T-cell (primary cell): Measurements from ENCODE around the gene RAD9A. TPM values are rescaled to one million over a fixed set of nuclear protein-coding genes. Genes with fewer than 3 reads are reported as not detected.
"Not testable (repeated sequence)": the region's sequence is repeated elsewhere in the genome, so short reads cannot be mapped to it uniquely, and the experiment has no call there.

Experiments
- ATAC-seq, 4 experiments: fragments of 200-7000 bp in 3 of 4; fragments of 150-1000 bp in 1 of 4; cut with Tn5 transposase; replicated peaks in 1 of 4; 1 replicate in 3 of 4; 2 replicates in 1 of 4; pipeline ENCODE4 v1.10.0; 2021; ENCODE audit warnings: moderate library complexity in 3 of 4, mild to moderate bottlenecking in 2 of 4, moderate number of reproducible peaks in 1 of 4
- CTCF ChIA-PET, 2 donors: fragments of 300-600 bp; sonication (Branson Sonifier 250); formaldehyde crosslinking; loops; one replicate each; lab custom pipeline; 2022; ENCODE audit warnings: antibody characterized with exemption in 2 of 2; lab: Charles Lee
- POLR2A ChIA-PET, 2 donors: fragments of 300-600 bp; sonication (Branson Sonifier 250); formaldehyde crosslinking; loops; one replicate each; lab custom pipeline; 2022; ENCODE audit warnings: antibody characterized with exemption in 2 of 2; lab: Charles Lee
- DNase-seq, 35 experiments: peaks; one replicate each; pipeline versions ENCODE4 v3.0.0 to v3.0.0-alpha.2; 2013 to 2023
- H3K27ac ChIP-seq: one replicate; pipeline ENCODE4 v1.5.1; 2013; ENCODE audit warnings: low read length
- H3K27me3 ChIP-seq, 2 experiments: replicated peaks in 1 of 2; 1 replicate in 1 of 2; 2 replicates in 1 of 2; pipeline versions ENCODE4 v1.6.1 to v1.7.0; 2013; ENCODE audit warnings: low read length in 1 of 2, mixed read lengths in 1 of 2; ENCODE audit not compliant: control insufficient read depth in 2 of 2, insufficient read depth in 2 of 2; ENCODE audit errors: extremely low read depth in 1 of 2
- H3K36me3 ChIP-seq, 2 donors: 1 replicate in 1 of 2; 2 replicates in 1 of 2; pipeline versions ENCODE4 v1.6.1 to v1.7.0; 2013; ENCODE audit warnings: low read length in 1 of 2; ENCODE audit not compliant: control insufficient read depth in 2 of 2, insufficient read depth in 1 of 2; ENCODE audit errors: extremely low read depth in 1 of 2
- H3K4me1 ChIP-seq, 2 experiments: 1 replicate in 1 of 2; 2 replicates in 1 of 2; pipeline versions ENCODE4 v1.6.1 to v1.7.0; 2013; ENCODE audit warnings: low read length in 2 of 2, mixed read lengths in 1 of 2; ENCODE audit not compliant: insufficient read depth in 2 of 2, control insufficient read depth in 1 of 2; ENCODE audit errors: extremely low read depth in 1 of 2
- H3K4me3 ChIP-seq, 2 donors: 1 replicate in 1 of 2; 2 replicates in 1 of 2; pipeline versions ENCODE4 v1.5.1 to v1.7.0; 2013; ENCODE audit warnings: mild to moderate bottlenecking in 2 of 2, low read length in 1 of 2, moderate library complexity in 1 of 2; ENCODE audit not compliant: control insufficient read depth in 1 of 2; ENCODE audit errors: extremely low read depth in 1 of 2
- H3K9me3 ChIP-seq: 2 replicates; pipeline ENCODE4 v1.7.0; 2013
- H3K27ac Mint-ChIP-seq, 2 donors: one replicate each; pipeline ENCODE4 v1.8.0; 2020 to 2021; ENCODE audit warnings: mild to moderate bottlenecking in 2 of 2, mixed read lengths in 2 of 2
- H3K27me3 Mint-ChIP-seq, 2 donors: one replicate each; pipeline ENCODE4 v1.8.0; 2021 to 2022; ENCODE audit warnings: mixed read lengths in 2 of 2
- H3K36me3 Mint-ChIP-seq: one replicate; pipeline ENCODE4 v1.8.0; 2021; ENCODE audit warnings: mixed read lengths
- H3K4me1 Mint-ChIP-seq, 3 donors: one replicate each; pipeline ENCODE4 v1.8.0; 2020 to 2022; ENCODE audit warnings: mixed read lengths in 3 of 3, mild to moderate bottlenecking in 1 of 3
- H3K4me3 Mint-ChIP-seq, 3 donors: one replicate each; pipeline ENCODE4 v1.8.0; 2020 to 2022; ENCODE audit warnings: mild to moderate bottlenecking in 3 of 3, mixed read lengths in 3 of 3, moderate library complexity in 3 of 3
- H3K9me3 Mint-ChIP-seq, 3 donors: one replicate each; pipeline ENCODE4 v1.8.0; 2020 to 2022; ENCODE audit warnings: mixed read lengths in 3 of 3
- whole genome bisulfite sequencing: methylation state at CpG from one replicate; pipeline ENCODE4 v1.1.5; 2013; ENCODE audit warnings: missing lambda C conversion rate; ENCODE audit not compliant: insufficient coverage; 5-methylcytosine and 5-hydroxymethylcytosine counted together
- total RNA-seq, 35 experiments: library from RNA in 6 of 35; stranded (reverse) in 6 of 35; fragments of 120-200 nt in 1 of 35; gene quantifications; one replicate each; pipeline versions ENCODE4 v1.2.1 to v1.2.4 and lab custom pipeline; 2013 to 2026

The RAD9A gene
- total RNA-seq, 5 donors from 2014 or later (not counting 1 experiment from before 2014, with no cell fraction given), result 34.9 to 63.8 (median 56.2) TPM

DNA sequence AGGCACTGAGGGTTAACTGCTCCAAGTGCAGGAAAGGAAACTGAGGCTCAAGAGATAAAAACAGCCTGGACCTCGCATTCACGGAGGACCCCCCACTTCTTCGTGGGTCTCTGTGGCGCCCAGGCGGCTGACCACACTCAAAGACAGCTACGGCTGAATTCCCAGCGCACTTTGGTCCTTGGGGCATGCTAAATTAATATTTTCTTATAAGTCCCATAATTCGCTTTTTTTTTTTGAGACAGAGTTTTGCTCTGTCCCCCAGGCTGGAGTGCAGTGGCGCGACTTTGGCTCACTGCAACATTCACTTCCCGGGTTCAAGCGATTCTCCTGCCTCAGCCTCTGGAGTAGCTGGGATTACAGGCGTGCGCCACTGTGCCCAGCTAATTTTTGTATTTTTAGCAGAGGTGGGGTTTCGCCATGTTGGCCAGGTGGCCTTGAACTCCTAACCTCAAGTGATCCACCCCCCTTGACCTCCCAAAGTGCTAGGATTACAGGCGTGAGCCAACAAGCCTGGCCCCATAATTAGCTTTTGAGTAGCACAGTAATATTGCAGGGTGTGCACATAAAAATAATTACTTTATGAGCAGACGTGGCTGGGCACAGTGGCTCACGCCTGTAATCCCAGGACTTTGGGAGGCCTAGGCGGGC lies 10.5 kb downstream of the RAD9A start:
- CTCF ChIA-PET, result interaction anchor here in 1 of 2 donors (0.6 to 2.1 kb wide), 14 partner anchors 11 to 936 kb away, joined by 3 to 17 read pairs (median 8); partner anchors contain the start of genes AIP, POLD4, PTPRCAP and RAD9A
- H3K4me3 ChIP-seq, result peak overlapping the region; percentile 56 to 75
- not testable (repeated sequence) for ATAC-seq, DNase-seq, H3K9me3 Mint-ChIP-seq, H3K27me3 ChIP-seq, H3K9me3 ChIP-seq, H3K27me3 Mint-ChIP-seq
- POLR2A ChIA-PET, result interaction anchor here (0.6 to 1.7 kb wide), 6 partner anchors 11 to 1747 kb away, joined by 3 to 10 read pairs (median 4); partner anchors contain the start of gene PTPRCAP (in 1 of the 2)
- peak overlapping the region; percentile 74 for H3K27ac ChIP-seq
- peaks cover 16 to 54% of the 10 kb centered on the region in 2 donors for H3K36me3 ChIP-seq
- WGBS, result 22% methylated on average over 12 of the region's 19 CpGs
- Mint-ChIP-seq H3K4me3 (peak overlapping the region; percentile 74 to 97 (median 96)), H3K4me1 (peaks cover 63 to 76% (median 67%) of the 10 kb centered on the region in 3 donors), H3K27ac (peak overlapping the region; percentile 96), H3K36me3 (peaks cover 19% of the 10 kb centered on the region)
- H3K4me1 ChIP-seq, result peaks cover 26 to 88% of the 10 kb centered on the region in 2 experiments

DNA sequence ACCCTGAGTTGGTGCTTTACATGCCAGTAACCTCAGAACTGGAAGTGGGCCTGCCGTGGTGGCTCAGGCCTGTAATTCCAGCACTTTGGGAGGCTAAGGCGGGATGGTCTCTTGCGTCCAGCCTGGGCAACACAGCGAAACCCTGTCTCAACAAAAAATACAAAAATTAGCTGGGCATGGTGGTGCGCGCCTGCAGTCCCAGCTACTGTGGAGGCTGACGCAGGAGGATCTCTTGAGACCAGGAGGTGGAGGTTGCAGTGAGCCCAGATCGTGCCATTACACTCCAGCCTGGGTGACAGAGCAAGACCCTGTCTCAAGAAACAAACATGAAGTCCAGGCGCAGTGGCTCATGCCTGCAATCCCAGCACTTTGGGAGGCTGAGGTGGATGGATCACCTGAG lies 11.3 kb downstream of the RAD9A start:
- DNase-seq, H3K9me3 Mint-ChIP-seq, H3K27me3 Mint-ChIP-seq, H3K27me3 ChIP-seq, ATAC-seq, H3K9me3 ChIP-seq: not testable (repeated sequence)
- Mint-ChIP-seq H3K4me3 (peak overlapping the region; percentile 92 to 97 (median 96)), H3K27ac (peak overlapping the region; percentile 96), H3K36me3 (peaks cover 21% of the 10 kb centered on the region), H3K4me1 (peaks cover 63 to 76% (median 67%) of the 10 kb centered on the region in 3 donors)
- peak overlapping the region; percentile 98 to 100 for H3K4me3 ChIP-seq
- CTCF ChIA-PET, result interaction anchor here in 1 of 2 donors (0.6 kb wide), 1 partner anchor 19 kb away, joined by 5 read pairs; no protein-coding TSS in a partner anchor
- peaks cover 12 to 54% of the 10 kb centered on the region in 2 donors for H3K36me3 ChIP-seq
- POLR2A ChIA-PET, result interaction anchor here (0.6 to 1.7 kb wide), 4 partner anchors 11 to 115 kb away, joined by 3 to 10 read pairs (median 4); partner anchors contain the start of gene PTPRCAP (in 1 of the 2)
- WGBS, result 74% methylated on average over 6 of the region's 9 CpGs
- H3K4me1 ChIP-seq, result peaks cover 26 to 88% of the 10 kb centered on the region in 2 experiments
- H3K27ac ChIP-seq, result peak overlapping the region; percentile 74

DNA sequence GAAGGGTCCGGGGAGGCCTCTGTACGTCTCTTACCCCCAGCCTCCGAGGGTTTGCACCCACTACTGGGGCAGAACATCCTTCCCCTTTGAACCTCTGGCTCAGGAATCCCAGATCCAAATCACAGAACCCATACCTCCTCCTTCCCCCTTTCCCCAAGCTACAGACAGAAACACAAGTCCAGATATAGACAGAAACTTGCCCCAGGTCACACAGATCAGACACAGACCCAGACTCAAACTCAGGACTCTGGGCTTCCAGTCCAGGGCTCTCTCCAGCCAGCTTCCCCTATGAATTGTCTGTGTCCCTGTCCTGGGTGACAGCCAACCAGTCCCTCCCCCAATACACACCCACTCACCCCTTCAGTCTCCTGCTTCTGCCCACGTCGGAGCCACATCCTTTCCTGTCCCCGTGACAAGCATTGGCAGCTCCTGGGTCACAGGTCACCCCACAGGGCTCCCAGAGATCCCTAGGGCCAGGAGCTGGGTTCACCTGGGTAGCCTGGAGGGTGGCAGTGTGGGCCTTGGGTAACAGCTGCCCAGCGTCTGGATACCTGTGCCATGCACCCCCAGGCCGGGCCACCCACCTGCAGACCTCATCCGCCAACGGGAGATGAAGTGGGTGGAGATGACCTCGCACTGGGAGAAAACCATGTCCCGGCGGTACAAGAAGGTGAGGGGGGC lies 12.9 kb downstream of the RAD9A start:
- Mint-ChIP-seq H3K4me3 (peak overlapping the region; percentile 92 to 97 (median 96)), H3K36me3 (peaks cover 21% of the 10 kb centered on the region), H3K4me1 (peaks cover 61 to 77% (median 68%) of the 10 kb centered on the region in 3 donors), H3K27ac (peak overlapping the region; percentile 96), H3K27me3 (no peaks in the 10 kb centered on the region), H3K9me3 (no peaks in the 10 kb centered on the region)
- WGBS, result 0% methylated on average over 6 of the region's 13 CpGs
- Histone ChIP-seq H3K27me3 (no peaks in the 10 kb centered on the region), H3K9me3 (no peaks in the 10 kb centered on the region), H3K27ac (peak overlapping the region; percentile 74), H3K36me3 (peaks cover 9 to 42% of the 10 kb centered on the region in 2 donors), H3K4me1 (peaks cover 38 to 88% of the 10 kb centered on the region in 2 experiments), H3K4me3 (peak overlapping the region; percentile 98 to 100)
- DNase-seq, result peak in 11 of 35 experiments; percentile 31 to 67 (median 47)
- CTCF ChIA-PET, result no interaction called here
- POLR2A ChIA-PET, result interaction anchor here in 1 of 2 donors (0.5 kb wide), 1 partner anchor 39 kb away, joined by 9 read pairs; no protein-coding TSS in a partner anchor
- ATAC-seq, result peak in 2 of 4 experiments; percentile 5 to 6

DNA sequence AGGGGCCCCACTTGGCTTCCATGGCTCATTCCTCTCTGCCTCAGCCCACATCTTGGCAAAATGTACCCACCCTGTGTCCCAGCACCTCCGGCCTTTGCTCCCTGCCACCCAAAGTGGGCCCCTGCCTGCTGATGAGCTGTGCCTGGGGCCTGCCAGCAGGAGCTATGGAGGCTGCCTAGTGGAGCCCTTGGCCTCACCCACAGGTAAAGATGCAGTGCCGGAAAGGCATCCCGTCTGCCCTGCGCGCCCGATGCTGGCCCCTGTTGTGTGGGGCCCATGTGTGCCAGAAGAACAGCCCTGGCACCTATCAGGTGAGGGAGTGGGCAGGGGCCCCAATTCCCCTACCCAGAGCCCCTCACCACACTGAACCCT lies 13.4 kb downstream of the RAD9A start:
- Mint-ChIP-seq H3K36me3 (peaks cover 20% of the 10 kb centered on the region), H3K27me3 (no peaks in the 10 kb centered on the region), H3K4me1 (peaks cover 65 to 78% (median 71%) of the 10 kb centered on the region in 3 donors), H3K4me3 (peak overlapping the region; percentile 92 to 97 (median 96)), H3K27ac (peak overlapping the region; percentile 96), H3K9me3 (no peaks in the 10 kb centered on the region)
- POLR2A ChIA-PET, result interaction anchor here in 1 of 2 donors (0.5 kb wide), 1 partner anchor 39 kb away, joined by 9 read pairs; no protein-coding TSS in a partner anchor
- DNase-seq (peak in 4 of 35 experiments; percentile 29 to 53 (median 39)), ATAC-seq (no peak)
- peak overlapping the region; percentile 98 to 100 for H3K4me3 ChIP-seq
- peaks cover 43 to 88% of the 10 kb centered on the region in 2 experiments for H3K4me1 ChIP-seq
- H3K9me3 ChIP-seq, result no peaks in the 10 kb centered on the region
- peaks cover 10 to 44% of the 10 kb centered on the region in 2 donors for H3K36me3 ChIP-seq
- no peaks in the 10 kb centered on the region for H3K27me3 ChIP-seq
- CTCF ChIA-PET, result no interaction called here
- WGBS, result 3% methylated on average over 3 of the region's 6 CpGs
- peak overlapping the region; percentile 74 for H3K27ac ChIP-seq

DNA sequence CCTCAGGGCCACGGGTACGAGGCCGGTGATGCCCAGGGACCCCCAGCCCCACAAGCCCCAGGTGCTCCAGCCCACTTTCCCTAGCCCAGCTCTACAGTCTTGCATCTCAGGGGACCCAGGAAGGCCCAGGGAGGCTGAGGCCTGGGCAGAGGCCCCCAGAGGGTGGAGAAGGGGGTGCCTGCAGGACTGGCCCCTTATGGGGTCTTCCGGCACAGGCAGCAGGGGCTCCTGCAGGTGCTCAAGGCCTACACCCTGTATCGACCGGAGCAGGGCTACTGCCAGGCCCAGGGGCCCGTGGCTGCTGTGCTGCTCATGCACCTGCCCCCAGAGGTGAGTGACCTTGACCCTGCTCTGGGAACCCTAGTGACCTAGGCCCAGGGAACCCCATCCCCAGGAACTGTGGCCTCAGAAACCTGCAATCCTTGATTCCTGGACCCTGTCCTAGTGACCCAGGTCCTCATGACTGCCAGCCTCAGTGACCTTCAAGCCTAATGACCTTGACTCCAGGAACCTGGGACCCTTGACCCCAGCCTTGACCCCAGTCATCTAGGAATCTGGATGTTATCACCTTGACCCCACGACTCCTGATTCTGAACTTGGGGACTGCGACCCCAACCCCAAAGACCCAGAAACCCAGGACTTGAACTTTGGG lies 14.0 kb downstream of the RAD9A start:
- peak overlapping the region; percentile 98 to 100 for H3K4me3 ChIP-seq
- ChIA-PET CTCF (no interaction called here), POLR2A (no interaction called here)
- peak overlapping the region; percentile 74 for H3K27ac ChIP-seq
- H3K9me3 ChIP-seq, result no peaks in the 10 kb centered on the region
- Mint-ChIP-seq H3K27me3 (no peaks in the 10 kb centered on the region), H3K9me3 (no peaks in the 10 kb centered on the region), H3K4me3 (peak overlapping the region; percentile 92 to 97 (median 96)), H3K36me3 (peaks cover 15% of the 10 kb centered on the region), H3K4me1 (peaks cover 65 to 78% (median 72%) of the 10 kb centered on the region in 3 donors), H3K27ac (peak overlapping the region; percentile 96)
- no peaks in the 10 kb centered on the region for H3K27me3 ChIP-seq
- ATAC-seq (no peak), DNase-seq (no peak)
- H3K4me1 ChIP-seq, result peaks cover 45 to 88% of the 10 kb centered on the region in 2 experiments
- 47% methylated on average over 6 of the region's 9 CpGs for WGBS
- peaks cover 10 to 44% of the 10 kb centered on the region in 2 donors for H3K36me3 ChIP-seq
